Body of pancreas (tissue), 4 donors: Measurements from ENCODE around the gene HBD.

ENCODE experiments used
- POLR2A ChIP-seq, 3 donors: fragments of 450-650 bp; IDR thresholded peaks; one replicate each; pipeline ENCODE4 v1.6.1; 2016; ENCODE audit warnings: antibody characterized with exemption in 3 of 3, mild to moderate bottlenecking in 2 of 3
- TF ChIP-seq, protein P1 (sequence below), 7 experiments: fragments of 450-650 bp in 4 of 7; fragments of 200-600 bp in 3 of 7; sonication (generic) in 3 of 7; IDR thresholded peaks; one replicate each; pipeline ENCODE4 v1.5.1; 2016 to 2019; ENCODE audit warnings: antibody characterized with exemption in 7 of 7

DNA sequence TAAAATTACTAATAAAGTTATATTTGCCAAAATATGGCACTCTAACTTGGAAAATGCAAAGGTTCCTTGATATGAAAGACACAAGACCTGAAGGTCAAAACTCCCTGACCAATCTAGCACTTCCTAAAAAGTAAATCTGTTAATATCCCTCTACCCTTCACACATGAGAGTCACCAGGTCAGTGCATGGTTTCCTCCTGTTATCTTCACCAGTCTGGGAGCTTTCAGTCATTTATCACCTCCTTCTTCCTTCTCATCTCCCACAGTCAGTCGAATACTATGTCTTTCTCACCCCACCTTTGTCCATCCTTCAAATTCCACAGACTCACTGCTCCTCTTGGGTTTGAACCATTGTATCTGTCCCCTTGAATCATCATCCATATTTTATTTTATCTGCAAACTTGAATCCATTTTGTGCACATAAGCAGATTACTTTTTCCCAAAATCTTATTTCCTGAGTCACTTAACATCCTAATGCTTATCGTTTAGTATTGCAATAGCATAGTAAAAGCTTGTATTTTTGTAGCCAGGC, 32.8 kb upstream of the HBD start:
- TF ChIP-seq, protein P1, sequence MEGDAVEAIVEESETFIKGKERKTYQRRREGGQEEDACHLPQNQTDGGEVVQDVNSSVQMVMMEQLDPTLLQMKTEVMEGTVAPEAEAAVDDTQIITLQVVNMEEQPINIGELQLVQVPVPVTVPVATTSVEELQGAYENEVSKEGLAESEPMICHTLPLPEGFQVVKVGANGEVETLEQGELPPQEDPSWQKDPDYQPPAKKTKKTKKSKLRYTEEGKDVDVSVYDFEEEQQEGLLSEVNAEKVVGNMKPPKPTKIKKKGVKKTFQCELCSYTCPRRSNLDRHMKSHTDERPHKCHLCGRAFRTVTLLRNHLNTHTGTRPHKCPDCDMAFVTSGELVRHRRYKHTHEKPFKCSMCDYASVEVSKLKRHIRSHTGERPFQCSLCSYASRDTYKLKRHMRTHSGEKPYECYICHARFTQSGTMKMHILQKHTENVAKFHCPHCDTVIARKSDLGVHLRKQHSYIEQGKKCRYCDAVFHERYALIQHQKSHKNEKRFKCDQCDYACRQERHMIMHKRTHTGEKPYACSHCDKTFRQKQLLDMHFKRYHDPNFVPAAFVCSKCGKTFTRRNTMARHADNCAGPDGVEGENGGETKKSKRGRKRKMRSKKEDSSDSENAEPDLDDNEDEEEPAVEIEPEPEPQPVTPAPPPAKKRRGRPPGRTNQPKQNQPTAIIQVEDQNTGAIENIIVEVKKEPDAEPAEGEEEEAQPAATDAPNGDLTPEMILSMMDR (IDR thresholded peaks at IDR 0.05), result no peak
- no peak for TF ChIP-seq POLR2A (IDR thresholded peaks at IDR 0.05)
